Right lobe of liver (tissue), 4 donors: ENCODE results near the gene LENG9.

Experiments used
- CTCF ChIP-seq, 4 donors: fragments of 200-600 bp in 3 of 4; fragments of 450-650 bp in 1 of 4; IDR thresholded peaks; one replicate each; pipeline versions ENCODE4 v1.5.1 to v1.8.0; 2016 to 2022; ENCODE audit warnings: antibody characterized with exemption in 4 of 4, mild to moderate bottlenecking in 2 of 4
- POLR2A ChIP-seq: fragments of 450-650 bp; IDR thresholded peaks from one replicate; pipeline ENCODE4 v1.6.1; 2017; ENCODE audit warnings: antibody characterized with exemption, mild to moderate bottlenecking
- donor health status: DM: no; HTN: no; CAD: no.
- donor health status: DM: no; HTN: no; CAD: no.
- donor health status: DM: no; HTN: yes; CAD: no.

GRCh38 chr19:54416695-54417491 lies 46.7 kb downstream of the LENG9 start:
- TF ChIP-seq CTCF (IDR thresholded peaks at IDR 0.05) (no peak), POLR2A (no peak)
